Activated CD4-positive, CD25-positive, alpha-beta regulatory T cell treated with anti-CD3 and anti-CD28 coated beads, Interleukin-2, amount 50 U/mL, for 24 hours (primary cell): ENCODE results near the gene POLA1.

Experiments
- ATAC-seq, 2 donors: fragments of 150-1000 bp; cut with Tn5 transposase; one replicate each; pipeline ENCODE4 v1.10.0; 2021; ENCODE audit warnings: mild to moderate bottlenecking in 1 of 2, moderate library complexity in 1 of 2

The POLA1 gene

DNA sequence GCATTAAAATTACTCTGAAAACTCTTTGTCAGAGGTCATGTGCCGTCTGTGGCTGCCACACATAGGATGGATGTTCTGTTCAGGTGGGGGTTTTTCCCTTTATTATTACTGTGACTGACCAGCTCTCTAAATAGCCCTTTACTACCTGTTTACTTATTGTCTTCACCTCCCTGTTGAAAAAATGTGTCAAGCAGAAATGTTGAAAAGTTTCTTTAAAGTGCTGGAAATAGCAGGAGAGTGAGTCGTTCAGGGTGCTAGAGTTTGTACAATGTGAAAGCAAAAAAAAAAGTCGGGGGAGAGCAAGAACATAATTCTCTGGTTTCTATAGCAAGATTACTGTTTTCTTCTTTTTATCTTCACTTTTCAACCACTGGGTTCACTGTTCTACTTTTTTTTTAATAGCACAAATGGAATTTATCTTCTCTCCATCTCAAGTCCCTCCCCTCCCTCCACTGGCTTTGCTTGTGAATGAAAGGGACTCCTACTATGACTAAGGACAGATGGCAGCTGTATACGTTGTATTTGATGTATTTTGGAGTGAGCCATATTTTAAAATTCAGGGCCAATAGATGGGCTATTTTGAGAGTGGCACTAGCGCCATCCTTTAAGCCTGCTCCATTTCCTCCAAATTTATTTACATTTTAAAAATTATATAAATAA lies 288.7 kb downstream of the POLA1 start:
- ATAC-seq = no peak

DNA sequence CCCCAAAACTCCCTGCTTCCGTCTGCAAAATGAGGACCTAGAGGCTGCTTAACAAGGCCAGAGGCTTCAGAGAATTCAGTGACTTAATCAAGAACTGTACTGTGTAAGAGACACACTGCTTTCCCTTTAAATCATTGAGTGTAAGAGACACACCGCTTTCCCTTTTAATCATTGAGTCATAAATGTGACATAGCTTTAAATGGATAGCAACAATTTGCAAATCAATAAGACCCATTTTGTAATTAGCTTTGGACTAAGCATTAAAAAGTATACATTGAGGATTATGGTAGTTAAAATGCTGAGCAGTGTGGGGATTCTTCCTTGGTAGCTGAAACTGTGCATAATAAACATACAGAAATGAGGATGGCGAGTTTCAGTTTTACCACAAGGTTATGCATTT lies 290.2 kb downstream of the POLA1 start:
- no peak for ATAC-seq

DNA sequence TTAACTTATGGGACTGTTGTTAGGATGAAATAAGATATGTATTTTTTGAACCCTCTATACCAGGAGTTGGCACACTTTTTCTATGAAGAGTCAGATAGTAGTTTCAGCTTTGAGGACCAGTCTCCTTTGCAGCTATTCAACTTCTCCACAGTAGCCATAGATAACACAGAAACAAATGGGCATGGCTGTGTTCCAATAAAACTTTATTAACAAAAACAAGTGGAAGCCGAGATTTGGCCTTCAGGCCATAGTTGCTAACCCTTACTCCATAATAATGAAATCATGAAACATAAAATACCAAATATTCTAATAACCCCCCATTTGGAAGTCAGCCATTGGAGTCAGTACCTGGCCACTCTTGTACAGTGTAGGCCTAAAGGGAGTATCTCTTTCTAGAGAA lies 291.4 kb downstream of the POLA1 start:
- no peak for ATAC-seq

DNA sequence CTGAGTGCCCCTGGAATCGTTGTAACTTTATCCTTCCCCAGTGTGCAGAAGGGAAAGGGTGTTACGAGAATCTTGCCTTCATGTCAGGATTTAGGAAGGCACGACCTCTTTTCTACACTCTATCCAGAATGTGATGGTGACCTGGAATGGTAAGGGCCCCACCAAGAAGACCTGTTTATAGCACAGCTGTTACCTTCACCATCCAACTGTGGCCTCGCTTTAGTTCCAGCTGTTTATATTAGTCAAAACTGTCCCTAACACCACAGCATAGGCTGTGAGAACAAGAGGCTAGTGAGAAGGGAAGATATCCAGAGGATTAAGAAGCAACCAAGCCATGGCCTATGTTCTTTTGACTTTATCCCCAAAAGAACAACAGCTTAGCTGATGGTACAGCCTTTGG lies 294.0 kb downstream of the POLA1 start:
- no peak for ATAC-seq

DNA sequence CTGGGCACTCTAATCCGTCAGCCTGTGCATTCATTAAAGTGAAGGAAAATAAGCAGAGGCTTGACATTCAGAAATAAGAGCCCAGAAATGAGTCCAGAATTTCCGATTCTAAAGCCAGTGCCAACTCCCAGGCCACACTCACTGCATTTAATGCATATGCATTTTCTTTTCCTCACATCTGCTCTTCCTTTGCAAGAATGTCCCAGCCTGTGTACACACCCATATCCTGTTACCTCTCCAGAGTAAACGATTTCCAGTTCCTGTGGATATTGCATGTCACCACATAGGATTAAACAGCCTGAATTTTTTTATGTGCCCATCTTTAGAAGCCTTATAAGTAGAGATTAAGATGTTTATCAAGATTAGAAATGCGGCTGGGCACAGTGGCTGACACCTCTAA lies 294.6 kb downstream of the POLA1 start:
- ATAC-seq = no peak

DNA sequence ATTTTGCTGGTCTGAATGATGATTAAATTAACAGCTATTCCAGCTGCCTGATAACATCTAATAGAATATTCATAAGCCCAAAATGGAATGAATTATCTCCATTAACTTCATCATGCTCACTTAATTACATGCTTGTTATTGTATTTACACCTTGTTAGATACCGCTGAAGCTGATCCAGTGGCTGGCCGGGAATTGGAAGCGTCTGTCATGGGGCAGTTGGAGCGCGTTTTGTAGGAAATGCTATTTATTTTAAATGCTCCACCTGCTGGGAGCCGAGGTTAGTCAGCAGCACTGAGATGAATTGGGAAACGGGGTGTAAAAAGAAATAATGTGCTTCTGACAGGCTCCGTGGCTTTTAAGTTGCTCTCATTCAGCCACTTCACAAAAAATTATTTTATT lies 296.8 kb downstream of the POLA1 start:
- ATAC-seq = no peak

DNA sequence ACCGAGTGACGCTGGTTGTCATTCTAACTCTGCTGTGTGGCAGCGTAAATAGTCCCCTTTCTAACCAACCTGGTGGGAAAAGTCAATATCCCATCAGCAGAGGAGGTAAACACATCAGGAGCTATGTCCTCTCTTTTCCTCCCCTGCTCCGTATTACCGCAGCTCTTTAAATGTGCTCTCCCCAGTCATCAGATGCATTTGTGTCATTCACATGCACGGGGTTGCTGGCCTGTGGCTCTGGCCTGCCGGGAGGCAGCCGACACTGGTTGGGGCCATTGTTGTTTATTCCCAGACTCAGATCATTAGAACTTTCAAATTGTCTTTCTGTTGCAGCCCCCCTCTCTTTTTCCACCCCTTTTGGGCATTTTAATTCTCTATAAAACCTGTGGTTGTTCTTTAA lies 300.2 kb downstream of the POLA1 start:
- no peak for ATAC-seq

DNA sequence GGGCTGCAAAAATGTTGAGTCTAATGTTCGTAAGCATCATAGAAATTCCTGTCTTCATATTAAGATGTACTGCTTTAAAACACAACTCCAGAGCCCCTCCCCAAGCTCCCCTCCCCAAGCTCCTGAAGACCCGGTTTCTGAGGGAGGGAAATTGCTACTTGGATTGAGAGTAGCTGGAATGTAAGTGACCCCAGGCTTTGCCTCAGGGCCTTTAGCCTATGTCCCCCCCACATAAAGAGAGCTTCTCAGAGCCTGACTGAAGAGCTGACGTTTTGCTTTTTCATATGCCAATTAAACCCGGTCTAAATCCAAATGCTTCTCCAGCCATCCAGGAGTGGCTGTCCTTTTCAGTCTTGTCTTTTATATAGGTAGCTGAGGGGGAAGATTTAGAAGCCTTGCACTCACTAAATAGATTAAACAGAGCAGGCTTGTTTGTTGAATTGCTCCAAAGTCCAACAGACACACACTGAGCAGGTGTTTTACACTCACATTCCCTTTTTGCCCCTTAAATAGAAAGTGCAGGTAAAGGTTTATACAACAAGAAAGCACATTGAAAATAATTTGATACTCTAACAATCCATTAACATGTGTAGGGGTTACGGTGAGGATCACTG lies 302.5 kb downstream of the POLA1 start:
- no peak for ATAC-seq

DNA sequence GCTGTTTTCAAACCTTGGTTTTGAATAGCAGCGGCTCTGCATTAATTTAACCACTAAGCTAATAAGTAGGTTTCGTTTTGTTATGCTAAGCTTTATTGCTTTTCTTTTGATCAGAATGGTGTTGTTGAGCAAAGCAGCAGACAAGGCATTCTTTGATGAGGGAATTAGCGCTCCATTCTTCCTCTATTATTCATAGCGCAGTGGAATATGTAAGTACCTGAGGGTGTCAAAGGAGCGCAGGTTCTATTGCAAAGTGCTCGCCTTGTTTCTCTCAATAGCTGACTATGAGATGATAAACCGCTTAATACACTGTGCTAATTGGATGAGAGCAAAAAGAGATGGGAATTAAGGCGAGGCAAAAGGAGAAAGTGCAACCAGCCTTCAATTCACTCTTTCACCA lies 305.8 kb downstream of the POLA1 start:
- no peak for ATAC-seq

DNA sequence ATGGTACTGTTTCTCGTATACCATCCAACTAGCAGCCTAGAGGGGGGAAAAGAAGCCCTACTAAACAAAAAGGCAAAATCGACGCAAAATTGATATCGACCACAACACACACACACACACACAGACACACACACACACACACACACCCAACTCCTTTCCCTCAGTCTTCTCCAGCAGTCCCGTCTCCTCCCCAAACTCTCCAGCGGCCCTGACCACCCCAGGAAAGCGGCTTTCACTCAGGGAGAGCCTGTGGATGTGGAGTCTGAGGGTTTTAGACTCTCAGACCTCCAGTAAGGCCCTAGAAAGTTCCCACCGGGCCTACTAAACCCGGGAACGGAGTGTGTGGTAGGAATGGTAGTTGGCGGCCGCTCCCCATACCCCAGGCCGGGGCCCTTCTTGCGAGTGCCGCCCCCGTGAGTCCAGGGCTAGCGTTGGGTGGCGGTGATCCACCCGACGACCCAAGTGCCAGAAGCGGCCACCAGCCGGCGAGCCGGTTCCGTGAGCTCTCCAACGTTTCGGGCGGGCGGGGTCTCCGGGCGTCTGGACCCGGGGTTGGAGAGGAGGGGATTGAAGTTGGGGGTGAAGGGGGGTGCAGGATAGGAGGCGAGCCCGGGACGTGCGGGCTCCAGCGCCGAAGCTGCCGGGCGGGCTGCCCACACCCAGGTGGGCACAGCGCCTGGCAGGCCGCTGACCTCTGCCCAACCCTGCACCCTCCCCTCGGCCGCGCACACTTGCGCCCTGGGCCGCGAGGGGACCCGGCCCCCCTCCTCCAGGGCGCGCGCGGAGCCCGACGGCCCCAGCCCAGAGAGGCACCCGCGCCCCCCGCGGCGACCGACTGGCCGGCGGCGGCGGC lies 308.3 kb downstream of the POLA1 start:
- no peak for ATAC-seq

DNA sequence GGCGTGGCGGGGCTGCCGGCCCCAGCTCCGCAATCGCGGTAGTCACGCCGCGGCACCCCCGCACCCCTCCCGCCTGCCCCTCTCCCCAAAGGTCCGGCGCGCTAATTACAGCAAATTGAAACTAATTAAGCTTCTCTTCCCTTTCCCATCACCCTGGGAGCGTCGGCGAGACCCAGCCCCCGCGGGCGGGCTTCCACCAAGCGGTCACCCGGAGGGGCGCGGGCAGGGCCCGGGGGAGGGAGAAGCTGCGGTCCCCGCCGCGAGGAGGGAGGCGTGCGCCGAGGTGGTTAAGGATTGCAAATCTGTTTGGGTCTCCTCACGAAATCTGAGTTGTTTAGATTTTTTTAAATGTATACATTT lies 308.9 kb downstream of the POLA1 start:
- ATAC-seq = no peak

DNA sequence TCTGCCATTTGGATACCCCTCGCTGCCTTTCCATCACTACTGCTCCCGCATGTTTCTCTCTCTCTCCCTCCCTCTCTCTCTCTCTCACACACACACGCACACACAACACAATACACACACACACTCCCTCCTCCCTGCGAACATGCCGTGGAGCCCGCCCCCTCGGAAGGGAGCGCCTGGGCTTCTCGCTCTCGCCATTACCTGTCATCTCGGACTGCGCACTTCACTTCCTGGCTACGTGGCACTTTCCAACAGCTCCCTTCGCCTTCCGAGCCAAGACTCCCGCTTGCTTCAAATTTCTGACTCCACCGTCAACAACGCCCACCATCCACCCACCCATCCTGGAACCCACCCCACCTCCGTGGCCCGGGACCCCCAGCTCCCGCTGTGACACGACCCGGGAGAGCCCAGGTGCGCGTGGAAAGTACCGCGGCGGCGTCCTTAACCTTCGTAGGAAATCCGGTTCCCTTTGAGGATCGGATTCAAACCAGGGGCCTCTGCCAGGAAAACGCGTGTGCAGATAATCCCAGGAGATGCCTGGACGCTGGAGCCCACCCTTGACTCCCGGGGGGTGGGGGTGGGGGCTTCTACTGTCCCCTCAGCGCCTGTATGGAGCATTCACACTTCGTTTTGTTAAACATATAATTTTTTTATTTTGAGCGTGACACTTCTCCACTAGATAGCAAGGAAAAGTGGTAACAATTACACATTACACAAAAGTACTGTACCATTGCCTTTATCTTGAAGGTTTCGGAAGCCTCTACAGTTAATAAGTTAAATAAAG lies 309.5 kb downstream of the POLA1 start:
- ATAC-seq = no peak

DNA sequence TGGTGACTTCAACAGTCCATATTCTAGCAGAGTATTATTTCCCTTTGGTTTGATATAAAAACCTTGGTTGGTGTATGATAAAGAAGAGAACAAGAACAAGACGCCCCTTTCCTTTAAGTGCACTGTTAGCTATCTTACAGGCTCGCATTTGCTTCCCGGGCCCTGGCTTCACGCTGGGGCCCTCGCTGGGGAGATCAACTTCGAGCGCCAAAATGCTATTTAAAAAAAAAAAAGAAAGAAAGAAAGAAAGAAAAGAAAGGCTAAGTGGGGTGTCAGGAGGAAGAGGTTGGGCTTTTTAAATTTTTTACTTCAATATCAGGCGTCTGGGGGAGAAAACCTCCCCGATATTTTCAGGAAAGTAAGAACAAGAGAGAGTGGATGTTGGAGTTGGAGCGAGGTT lies 310.3 kb downstream of the POLA1 start:
- ATAC-seq = no peak

DNA sequence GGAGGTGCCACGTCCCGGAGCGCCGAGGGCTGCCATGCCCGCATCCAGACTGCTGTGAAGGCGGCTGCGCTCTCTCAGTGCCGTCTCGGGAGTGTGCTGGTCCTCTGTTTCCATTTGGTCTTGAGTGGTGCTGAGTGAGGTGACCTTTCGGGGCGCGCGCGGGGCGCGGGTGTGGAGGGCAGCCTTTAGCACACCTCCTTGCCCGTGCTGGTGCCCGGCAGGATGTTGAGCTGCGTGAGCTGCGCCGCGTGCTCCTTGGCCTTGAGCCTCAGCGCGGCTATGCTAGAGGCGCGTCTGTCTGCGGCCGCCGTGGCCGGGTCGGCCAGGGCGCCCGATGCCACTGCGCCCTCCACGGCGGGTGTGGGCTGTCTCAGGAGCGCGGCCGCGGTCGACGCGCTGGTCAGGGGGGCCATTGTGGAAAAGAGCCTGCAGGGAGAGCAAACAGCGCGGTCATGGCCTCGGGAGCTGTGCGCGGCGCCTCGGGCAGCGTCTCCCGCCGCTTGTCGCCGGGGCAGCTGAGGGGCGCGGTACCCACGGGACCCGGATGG lies 310.8 kb downstream of the POLA1 start:
- no peak for ATAC-seq

DNA sequence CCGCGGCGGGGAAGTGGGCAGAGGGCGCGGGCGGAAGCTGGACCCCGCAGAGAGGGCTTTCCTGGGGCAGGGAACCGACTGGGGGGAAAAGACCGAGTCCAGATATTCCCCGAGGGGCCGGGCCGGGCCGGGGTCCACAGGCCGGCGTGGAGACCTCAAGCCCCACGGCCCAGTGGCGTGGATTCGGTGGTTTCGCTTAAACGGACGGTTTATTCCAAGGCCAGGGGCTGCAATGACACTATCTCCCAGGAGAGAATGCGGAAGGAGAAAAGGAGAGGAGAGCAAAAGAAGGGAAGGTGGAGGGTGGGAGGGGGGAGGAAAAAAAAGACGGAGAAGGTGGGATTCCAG lies 311.3 kb downstream of the POLA1 start:
- no peak for ATAC-seq

DNA sequence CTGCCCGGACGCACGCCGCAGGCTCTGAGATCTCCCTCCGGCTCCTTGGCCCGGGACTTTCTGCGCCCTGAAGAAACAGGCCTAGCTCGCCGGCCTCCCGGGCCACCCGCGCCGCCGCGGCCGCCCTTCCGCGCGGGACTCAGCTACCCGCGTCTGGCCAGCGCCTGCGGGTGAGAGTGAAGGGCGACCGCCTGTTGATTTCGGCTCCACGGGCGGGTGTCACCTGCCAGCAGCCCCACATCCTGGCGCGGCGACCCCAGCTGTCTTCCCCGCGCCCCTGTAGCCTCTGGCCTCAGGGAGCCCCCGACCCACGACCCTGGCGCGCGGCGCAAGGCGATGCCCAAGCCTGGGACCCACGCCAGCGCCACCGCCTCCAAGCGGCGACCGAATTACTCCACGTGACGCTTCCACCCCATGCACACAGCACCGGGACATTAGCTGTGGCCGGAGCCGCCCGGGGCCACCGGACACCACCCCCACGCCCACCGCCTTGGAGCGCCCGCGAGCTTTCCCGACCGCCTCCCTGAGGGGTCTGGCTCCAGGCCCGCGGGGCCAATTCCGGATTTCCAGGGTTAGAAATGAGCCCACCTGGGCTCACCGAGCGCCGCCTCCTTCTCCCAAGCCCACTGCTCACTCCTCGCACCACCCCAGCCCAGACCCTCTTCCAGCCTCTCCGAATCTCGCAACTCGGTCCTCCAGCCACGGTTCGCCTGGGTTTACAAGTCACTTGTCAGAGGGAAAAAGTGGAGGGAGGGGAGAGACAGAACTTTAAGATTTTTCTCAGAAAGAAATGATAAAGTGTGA lies 311.9 kb downstream of the POLA1 start:
- no peak for ATAC-seq

DNA sequence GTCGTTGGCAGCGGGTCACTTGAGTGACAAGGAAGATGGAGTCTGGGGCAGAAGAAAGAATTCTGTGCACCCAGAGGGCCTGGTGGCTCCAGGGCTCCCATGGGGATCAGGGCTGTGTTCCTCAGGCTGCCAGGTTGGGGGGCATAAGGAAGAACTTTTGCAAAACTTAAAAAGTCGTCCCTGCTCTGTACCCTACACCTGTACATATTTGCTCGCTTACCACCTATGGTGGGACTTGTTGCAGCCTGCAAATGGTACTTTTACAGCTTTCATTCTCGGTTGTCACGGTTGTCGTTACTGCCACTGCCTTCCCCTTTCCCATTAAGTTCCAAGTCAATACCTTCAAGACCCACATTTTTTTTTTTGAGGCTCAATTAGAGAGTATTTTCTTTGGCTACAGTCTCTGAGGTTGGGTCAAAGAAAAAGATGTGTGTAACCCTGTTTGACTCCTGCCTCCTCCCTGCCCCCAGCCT lies 312.9 kb downstream of the POLA1 start:
- no peak for ATAC-seq

DNA sequence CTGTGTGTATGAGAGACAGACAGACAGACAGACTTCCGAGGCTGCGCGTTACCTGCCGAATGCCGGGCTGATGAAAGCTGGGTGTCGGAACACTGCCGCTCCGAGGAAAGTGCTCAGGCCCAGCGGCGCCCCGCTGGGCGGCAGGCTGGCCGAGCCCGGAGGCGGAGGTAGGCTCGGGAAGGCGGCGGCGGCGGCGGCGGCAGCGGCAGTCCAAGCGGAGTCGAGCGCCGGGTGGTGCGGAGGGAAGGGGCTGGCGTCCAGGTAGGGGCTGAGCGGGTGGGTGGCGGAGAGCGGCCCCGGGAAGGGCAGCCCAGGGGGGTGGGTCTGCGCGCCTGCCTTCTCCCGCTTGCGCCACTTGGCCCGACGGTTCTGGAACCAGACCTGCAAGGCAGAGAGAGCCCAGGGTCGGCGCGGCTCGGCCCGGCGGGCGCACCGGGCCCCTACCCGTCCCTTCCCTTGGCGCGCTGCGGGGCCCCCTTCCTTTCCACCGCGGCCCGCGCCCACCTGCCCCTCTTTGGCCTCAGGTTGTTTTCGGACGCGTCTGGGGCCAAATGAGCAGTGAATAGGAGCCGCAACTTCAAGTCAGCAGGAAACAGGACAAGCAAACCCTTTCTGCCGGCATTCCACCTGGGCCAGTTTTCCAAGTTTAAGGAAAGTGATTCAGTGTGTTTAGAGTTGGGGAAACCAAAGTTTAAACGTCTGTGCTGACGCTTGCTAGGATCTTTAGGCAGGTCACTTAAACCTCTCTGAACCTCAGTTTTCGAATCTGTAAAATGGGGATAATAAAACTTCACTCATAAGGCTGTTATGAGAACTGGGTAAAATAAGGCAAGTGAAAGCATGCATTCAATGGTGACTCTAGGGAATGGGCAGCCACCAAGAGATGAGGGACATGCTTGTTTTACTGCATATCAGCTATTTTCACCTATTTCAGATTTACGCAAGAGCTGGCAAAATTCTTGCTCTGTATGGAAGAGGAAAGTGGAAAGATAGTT lies 313.6 kb downstream of the POLA1 start:
- no peak for ATAC-seq

DNA sequence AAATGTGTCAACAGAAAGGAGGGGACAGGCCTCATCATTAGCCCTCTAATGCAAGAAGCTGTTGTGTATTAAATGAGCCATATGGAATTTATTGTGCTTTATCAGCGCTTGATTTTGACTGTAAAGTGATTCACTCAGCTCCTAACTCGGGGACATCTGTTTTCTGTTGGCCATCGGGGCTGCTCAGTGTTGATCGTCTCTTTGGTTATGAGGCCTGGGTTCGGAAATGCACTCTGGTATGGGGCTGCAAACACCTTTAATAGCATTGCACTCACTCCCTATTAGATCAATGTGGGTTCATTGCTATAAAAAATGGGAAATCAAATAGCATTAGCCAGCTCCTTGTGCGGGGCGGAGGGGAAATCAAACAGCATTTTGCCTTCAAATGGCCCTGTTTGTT lies 315.7 kb downstream of the POLA1 start:
- ATAC-seq = no peak

DNA sequence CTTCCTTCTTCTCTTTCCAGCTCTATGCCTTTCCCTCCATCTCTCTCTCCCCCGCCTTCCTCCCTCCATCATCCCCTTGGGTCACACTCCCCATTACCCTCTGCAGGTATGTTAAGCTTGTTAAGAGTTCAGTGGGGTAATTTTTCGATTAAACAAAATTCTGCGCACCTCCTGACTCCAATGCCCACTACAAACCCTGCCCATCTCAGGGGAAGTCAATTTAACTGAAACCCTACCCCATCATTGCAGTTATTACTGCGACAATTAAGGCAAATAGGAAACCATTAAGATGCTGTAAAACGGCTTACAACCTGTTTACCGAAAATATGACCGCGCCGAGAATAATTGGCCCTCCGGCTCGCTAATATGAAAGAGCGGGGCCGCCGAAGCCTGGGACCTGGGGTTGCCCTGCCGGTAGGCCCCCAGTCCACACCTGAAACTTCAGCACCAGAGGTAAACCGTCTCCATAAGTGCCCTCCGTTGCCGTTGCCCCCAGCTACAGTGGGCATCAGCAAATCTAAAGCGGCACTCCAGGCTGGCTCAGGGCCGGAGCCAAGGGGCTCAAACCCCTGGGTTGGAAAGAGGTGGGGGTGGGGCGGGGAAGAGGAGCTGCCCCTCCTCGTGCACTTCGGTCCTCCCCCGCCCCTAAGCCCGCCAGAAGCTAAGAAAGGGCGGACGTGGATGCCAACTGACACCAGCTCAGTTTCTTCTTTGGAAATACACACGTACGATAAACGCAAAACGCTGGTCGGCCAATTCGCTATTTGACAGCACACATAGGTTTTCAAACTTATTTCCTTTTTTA lies 317.3 kb downstream of the POLA1 start:
- no peak for ATAC-seq
